Right forelimb (tissue), 1 donor: ENCODE data around the gene TRIM73.
"Not testable (repeated sequence)": the region's sequence is repeated elsewhere in the genome, so short reads cannot be mapped to it uniquely, and the experiment has no call there.

Experiments used
- DNase-seq: peaks from one replicate; pipeline ENCODE4 v3.0.0-alpha.2; 2018

Gene TRIM73

GRCh38 chr7:75395329-75395728, at the start of gene TRIM73:
TSS of gene TRIM73 (plus strand) at chr7:75395629. CDS start at chr7:75398934, 3,305 bp downstream.
- not testable (repeated sequence) for DNase-seq

GRCh38 chr7:75358671-75359541, 36.5 kb upstream of the TRIM73 start:
- DNase-seq = not testable (repeated sequence)

- not testable (repeated sequence) for DNase-seq
These were observed 35.9 kb upstream of the TRIM73 start for GRCh38 chr7:75359542-75359848.

- not testable (repeated sequence) for DNase-seq
These were observed 31.4 kb upstream of the TRIM73 start for GRCh38 chr7:75364079-75364478.

- not testable (repeated sequence) for DNase-seq
These were observed 28.8 kb upstream of the TRIM73 start for GRCh38 chr7:75366643-75367042.

GRCh38 chr7:75367313-75367712, 28.1 kb upstream of the TRIM73 start:
- not testable (repeated sequence) for DNase-seq

- not testable (repeated sequence) for DNase-seq
These were observed 21.3 kb upstream of the TRIM73 start for GRCh38 chr7:75374144-75374518.

GRCh38 chr7:75374519-75375317, 20.7 kb upstream of the TRIM73 start:
- DNase-seq = not testable (repeated sequence)

- not testable (repeated sequence) for DNase-seq
These were observed 2.2 kb upstream of the TRIM73 start for GRCh38 chr7:75393194-75393593.

- DNase-seq = not testable (repeated sequence)
These were observed 2.4 kb downstream of the TRIM73 start for GRCh38 chr7:75397865-75398264.

- DNase-seq = not testable (repeated sequence)
These were observed 3.6 kb downstream of the TRIM73 start for GRCh38 chr7:75398771-75399700.

GRCh38 chr7:75400575-75400974, 5.1 kb downstream of the TRIM73 start:
- not testable (repeated sequence) for DNase-seq

- not testable (repeated sequence) for DNase-seq
These were observed 8.3 kb downstream of the TRIM73 start for GRCh38 chr7:75403455-75404443.

GRCh38 chr7:75404663-75405062, 9.2 kb downstream of the TRIM73 start:
- not testable (repeated sequence) for DNase-seq

- DNase-seq = not testable (repeated sequence)
These were observed 14.7 kb downstream of the TRIM73 start for GRCh38 chr7:75409880-75410822.

GRCh38 chr7:75410823-75411173, 15.4 kb downstream of the TRIM73 start:
- not testable (repeated sequence) for DNase-seq

- not testable (repeated sequence) for DNase-seq
These were observed 18.8 kb downstream of the TRIM73 start for GRCh38 chr7:75414204-75414603.

GRCh38 chr7:75414708-75415427, 19.4 kb downstream of the TRIM73 start:
- DNase-seq = not testable (repeated sequence)

GRCh38 chr7:75415428-75415817, 20.0 kb downstream of the TRIM73 start:
- DNase-seq = not testable (repeated sequence)
